NCI-H748 treated with DMSO at 0.1 percent for 48 hours (cell line): ENCODE measurements around the gene RAET1L.
"Not testable (repeated sequence)": the region's sequence is repeated elsewhere in the genome, so short reads cannot be mapped to it uniquely, and the experiment has no call there.

Experiments
- DNase-seq: peaks from one replicate; lab custom pipeline; 2025; lab: John Stamatoyannopoulos, UW

Gene RAET1L

GRCh38 chr6:150025201-150025917 lies at the start of gene RAET1L:
Gene RAET1L, minus strand, starts transcription at chr6:150025532. Its CDS starts 61 bp downstream, at chr6:150025471.
- DNase-seq, result no peak

GRCh38 chr6:150075034-150075421 lies 49.7 kb upstream of the RAET1L start:
- DNase-seq, result no peak

GRCh38 chr6:150074396-150075033 lies 49.2 kb upstream of the RAET1L start:
- not testable (repeated sequence) for DNase-seq

- DNase-seq, result no peak
Observed at GRCh38 chr6:150072201-150072600, 46.9 kb upstream of the RAET1L start.

GRCh38 chr6:150070236-150070818 lies 45.0 kb upstream of the RAET1L start:
- no peak for DNase-seq

- no peak for DNase-seq
Observed at GRCh38 chr6:150069706-150070105, 44.4 kb upstream of the RAET1L start.

- DNase-seq, result no peak
Observed at GRCh38 chr6:150068720-150069648, 43.7 kb upstream of the RAET1L start, which contains the start of gene ULBP3. Gene ULBP3, minus strand, starts transcription at chr6:150069121. Its CDS starts 55 bp downstream, at chr6:150069066.

GRCh38 chr6:150068151-150068550 lies 42.8 kb upstream of the RAET1L start:
- DNase-seq, result no peak

GRCh38 chr6:150065083-150065482 lies 39.8 kb upstream of the RAET1L start:
- DNase-seq, result no peak

GRCh38 chr6:150063640-150064039 lies 38.3 kb upstream of the RAET1L start:
- DNase-seq, result no peak

GRCh38 chr6:150059973-150060372 lies 34.6 kb upstream of the RAET1L start:
- not testable (repeated sequence) for DNase-seq

GRCh38 chr6:150058986-150059385 lies 33.7 kb upstream of the RAET1L start:
- DNase-seq, result no peak

- no peak for DNase-seq
Observed at GRCh38 chr6:150058231-150058792, 33.0 kb upstream of the RAET1L start.

- no peak for DNase-seq
Observed at GRCh38 chr6:150057501-150057951, 32.2 kb upstream of the RAET1L start.

- no peak for DNase-seq
Observed at GRCh38 chr6:150056916-150057315, 31.6 kb upstream of the RAET1L start.

GRCh38 chr6:150056156-150056555 lies 30.8 kb upstream of the RAET1L start:
- no peak for DNase-seq

- no peak for DNase-seq
Observed at GRCh38 chr6:150055131-150055530, 29.8 kb upstream of the RAET1L start.

- DNase-seq, result no peak
Observed at GRCh38 chr6:150053450-150053849, 28.1 kb upstream of the RAET1L start.

GRCh38 chr6:150050846-150051245 lies 25.5 kb upstream of the RAET1L start:
- no peak for DNase-seq

GRCh38 chr6:150048099-150048498 lies 22.8 kb upstream of the RAET1L start:
- no peak for DNase-seq

GRCh38 chr6:150046943-150047342 lies 21.6 kb upstream of the RAET1L start:
- no peak for DNase-seq
